Measurements from ENCODE around the gene LIN7B. TPM values are rescaled to one million over a fixed set of nuclear protein-coding genes. Genes with fewer than 3 reads are reported as not detected.

Gene LIN7B
- total and polyA plus RNA-seq, 2 of the 13 experiments (the other 11 are each of a cell fraction or from before 2014, with no cell fraction given): 5.3 to 7.6 TPM

GRCh38 chr19:49114630-49115363 lies 627 bp downstream of the LIN7B start (continued):
- TF ChIP-seq, protein P1, sequence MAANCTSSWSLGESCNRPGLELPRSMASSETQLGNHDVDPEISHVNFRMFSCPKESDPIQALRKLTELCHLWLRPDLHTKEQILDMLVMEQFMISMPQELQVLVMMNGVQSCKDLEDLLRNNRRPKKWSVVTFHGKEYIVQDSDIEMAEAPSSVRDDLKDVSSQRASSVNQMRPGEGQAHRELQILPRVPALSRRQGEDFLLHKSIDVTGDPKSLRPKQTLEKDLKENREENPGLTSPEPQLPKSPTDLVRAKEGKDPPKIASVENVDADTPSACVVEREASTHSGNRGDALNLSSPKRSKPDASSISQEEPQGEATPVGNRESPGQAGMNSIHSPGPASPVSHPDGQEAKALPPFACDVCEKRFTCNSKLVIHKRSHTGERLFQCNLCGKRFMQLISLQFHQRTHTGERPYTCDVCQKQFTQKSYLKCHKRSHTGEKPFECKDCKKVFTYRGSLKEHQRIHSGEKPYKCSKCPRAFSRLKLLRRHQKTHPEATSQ (CRISPR knock-in tag; IDR thresholded peaks at IDR 0.05; ENCODE audit: borderline replicate concordance): no peak
- no peak for TF ChIP-seq STAT5B (CRISPR knock-in tag; IDR thresholded peaks at IDR 0.05)
- TF ChIP-seq, protein P2, sequence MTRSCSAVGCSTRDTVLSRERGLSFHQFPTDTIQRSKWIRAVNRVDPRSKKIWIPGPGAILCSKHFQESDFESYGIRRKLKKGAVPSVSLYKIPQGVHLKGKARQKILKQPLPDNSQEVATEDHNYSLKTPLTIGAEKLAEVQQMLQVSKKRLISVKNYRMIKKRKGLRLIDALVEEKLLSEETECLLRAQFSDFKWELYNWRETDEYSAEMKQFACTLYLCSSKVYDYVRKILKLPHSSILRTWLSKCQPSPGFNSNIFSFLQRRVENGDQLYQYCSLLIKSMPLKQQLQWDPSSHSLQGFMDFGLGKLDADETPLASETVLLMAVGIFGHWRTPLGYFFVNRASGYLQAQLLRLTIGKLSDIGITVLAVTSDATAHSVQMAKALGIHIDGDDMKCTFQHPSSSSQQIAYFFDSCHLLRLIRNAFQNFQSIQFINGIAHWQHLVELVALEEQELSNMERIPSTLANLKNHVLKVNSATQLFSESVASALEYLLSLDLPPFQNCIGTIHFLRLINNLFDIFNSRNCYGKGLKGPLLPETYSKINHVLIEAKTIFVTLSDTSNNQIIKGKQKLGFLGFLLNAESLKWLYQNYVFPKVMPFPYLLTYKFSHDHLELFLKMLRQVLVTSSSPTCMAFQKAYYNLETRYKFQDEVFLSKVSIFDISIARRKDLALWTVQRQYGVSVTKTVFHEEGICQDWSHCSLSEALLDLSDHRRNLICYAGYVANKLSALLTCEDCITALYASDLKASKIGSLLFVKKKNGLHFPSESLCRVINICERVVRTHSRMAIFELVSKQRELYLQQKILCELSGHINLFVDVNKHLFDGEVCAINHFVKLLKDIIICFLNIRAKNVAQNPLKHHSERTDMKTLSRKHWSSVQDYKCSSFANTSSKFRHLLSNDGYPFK (CRISPR knock-in tag; IDR thresholded peaks at IDR 0.05; ENCODE audit: borderline replicate concordance): no peak
- TF ChIP-seq ZNF839 (CRISPR knock-in tag; IDR thresholded peaks at IDR 0.05; ENCODE audit: borderline replicate concordance): no peak
- TF ChIP-seq, protein P3, sequence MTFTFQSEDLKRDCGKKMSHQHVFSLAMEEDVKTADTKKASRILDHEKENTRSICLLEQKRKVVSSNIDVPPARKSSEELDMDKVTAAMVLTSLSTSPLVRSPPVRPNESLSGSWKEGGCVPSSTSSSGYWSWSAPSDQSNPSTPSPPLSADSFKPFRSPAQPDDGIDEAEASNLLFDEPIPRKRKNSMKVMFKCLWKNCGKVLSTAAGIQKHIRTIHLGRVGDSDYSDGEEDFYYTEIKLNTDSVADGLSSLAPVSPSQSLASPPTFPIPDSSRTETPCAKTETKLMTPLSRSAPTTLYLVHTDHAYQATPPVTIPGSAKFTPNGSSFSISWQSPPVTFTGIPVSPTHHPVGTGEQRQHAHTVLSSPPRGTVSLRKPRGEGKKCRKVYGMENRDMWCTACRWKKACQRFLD (CRISPR knock-in tag; IDR thresholded peaks at IDR 0.05; ENCODE audit: borderline replicate concordance): no peak
- TF ChIP-seq MIXL1 (CRISPR knock-in tag; IDR thresholded peaks at IDR 0.05): no peak
- TF ChIP-seq ZNF253 (CRISPR knock-in tag; IDR thresholded peaks at IDR 0.05; ENCODE audit: borderline replicate concordance): no peak
- no peak for TF ChIP-seq FOXK2 (IDR thresholded peaks at IDR 0.05)
- TF ChIP-seq ZMYM2 (CRISPR knock-in tag; IDR thresholded peaks at IDR 0.05): no peak
- no peak for TF ChIP-seq FOXP1 (IDR thresholded peaks at IDR 0.05)
- TF ChIP-seq FOXP1 (CRISPR knock-in tag; IDR thresholded peaks at IDR 0.05): no peak
- TF ChIP-seq IRF2 (CRISPR knock-in tag; IDR thresholded peaks at IDR 0.05): no peak; the same call in 1 of the 2 replicates
- TF ChIP-seq MZF1 (CRISPR knock-in tag; IDR thresholded peaks at IDR 0.05; ENCODE audit: borderline replicate concordance): peak; percentile 72; the same call in 1 of the 2 replicates
- TF ChIP-seq, protein P4, sequence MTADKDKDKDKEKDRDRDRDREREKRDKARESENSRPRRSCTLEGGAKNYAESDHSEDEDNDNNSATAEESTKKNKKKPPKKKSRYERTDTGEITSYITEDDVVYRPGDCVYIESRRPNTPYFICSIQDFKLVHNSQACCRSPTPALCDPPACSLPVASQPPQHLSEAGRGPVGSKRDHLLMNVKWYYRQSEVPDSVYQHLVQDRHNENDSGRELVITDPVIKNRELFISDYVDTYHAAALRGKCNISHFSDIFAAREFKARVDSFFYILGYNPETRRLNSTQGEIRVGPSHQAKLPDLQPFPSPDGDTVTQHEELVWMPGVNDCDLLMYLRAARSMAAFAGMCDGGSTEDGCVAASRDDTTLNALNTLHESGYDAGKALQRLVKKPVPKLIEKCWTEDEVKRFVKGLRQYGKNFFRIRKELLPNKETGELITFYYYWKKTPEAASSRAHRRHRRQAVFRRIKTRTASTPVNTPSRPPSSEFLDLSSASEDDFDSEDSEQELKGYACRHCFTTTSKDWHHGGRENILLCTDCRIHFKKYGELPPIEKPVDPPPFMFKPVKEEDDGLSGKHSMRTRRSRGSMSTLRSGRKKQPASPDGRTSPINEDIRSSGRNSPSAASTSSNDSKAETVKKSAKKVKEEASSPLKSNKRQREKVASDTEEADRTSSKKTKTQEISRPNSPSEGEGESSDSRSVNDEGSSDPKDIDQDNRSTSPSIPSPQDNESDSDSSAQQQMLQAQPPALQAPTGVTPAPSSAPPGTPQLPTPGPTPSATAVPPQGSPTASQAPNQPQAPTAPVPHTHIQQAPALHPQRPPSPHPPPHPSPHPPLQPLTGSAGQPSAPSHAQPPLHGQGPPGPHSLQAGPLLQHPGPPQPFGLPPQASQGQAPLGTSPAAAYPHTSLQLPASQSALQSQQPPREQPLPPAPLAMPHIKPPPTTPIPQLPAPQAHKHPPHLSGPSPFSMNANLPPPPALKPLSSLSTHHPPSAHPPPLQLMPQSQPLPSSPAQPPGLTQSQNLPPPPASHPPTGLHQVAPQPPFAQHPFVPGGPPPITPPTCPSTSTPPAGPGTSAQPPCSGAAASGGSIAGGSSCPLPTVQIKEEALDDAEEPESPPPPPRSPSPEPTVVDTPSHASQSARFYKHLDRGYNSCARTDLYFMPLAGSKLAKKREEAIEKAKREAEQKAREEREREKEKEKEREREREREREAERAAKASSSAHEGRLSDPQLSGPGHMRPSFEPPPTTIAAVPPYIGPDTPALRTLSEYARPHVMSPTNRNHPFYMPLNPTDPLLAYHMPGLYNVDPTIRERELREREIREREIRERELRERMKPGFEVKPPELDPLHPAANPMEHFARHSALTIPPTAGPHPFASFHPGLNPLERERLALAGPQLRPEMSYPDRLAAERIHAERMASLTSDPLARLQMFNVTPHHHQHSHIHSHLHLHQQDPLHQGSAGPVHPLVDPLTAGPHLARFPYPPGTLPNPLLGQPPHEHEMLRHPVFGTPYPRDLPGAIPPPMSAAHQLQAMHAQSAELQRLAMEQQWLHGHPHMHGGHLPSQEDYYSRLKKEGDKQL (CRISPR knock-in tag; IDR thresholded peaks at IDR 0.05; ENCODE audit: low read depth): no peak
- TF ChIP-seq NR2F6 (IDR thresholded peaks at IDR 0.05): no peak
- no peak for TF ChIP-seq NR2F6 (CRISPR knock-in tag; IDR thresholded peaks at IDR 0.05)
- no peak for TF ChIP-seq NKX3-1 (CRISPR knock-in tag; IDR thresholded peaks at IDR 0.05)
- no peak for TF ChIP-seq CHD2 (IDR thresholded peaks at IDR 0.05; ENCODE audit: low read depth, low read length)
- no peak; the same call in 1 of the 2 replicates for TF ChIP-seq MXD1 (CRISPR knock-in tag; IDR thresholded peaks at IDR 0.05)

Measured in HepG2 (cell line).